GM10847 (cell line): ENCODE measurements around the gene CPT1A.

ENCODE experiments used
- POLR2A ChIP-seq: IDR thresholded peaks from 2 replicates; pipeline ENCODE4 v1.6.1; 2011; ENCODE audit not compliant: insufficient read length; ENCODE audit errors: extremely low read depth

The CPT1A gene

DNA sequence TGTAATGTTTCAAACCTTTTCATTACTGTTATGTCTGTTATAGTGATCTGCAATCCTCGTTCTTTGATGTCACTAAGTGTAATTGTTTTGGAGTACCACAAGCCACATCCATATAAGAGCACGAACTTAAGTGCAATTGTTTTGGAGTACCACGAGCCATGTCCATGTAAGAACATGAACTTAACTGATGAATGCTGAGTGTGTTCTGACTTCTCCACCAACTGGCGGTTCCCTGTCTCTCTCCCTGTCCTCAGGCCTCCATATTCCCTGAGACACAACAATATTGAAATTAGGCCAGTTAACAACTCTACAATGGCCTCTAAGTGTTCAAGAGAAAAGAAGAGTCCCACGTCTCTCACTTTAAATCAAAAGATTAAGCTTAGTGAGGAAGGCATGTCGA is 113.9 kb downstream of the CPT1A start:
- no peak for TF ChIP-seq POLR2A

DNA sequence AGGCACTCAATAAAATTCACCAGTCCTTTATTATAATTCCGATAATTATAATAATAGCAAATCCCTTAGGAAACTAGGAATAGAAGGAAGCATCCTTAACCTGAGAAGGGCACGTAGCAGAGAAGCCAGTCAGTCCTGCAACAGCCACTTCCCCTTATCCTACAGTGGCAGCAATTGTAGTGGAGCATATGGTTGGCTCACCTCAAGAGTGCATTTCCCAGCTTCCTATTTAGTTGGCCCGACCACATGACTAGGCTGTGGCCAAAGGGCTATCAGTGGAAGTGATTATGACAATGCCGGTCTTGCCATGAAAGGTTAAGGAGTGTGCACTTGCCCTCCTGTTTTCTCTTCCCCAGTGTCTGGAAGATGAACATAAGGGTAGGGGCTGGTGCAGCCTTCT is 117.4 kb downstream of the CPT1A start:
- TF ChIP-seq POLR2A = no peak

DNA sequence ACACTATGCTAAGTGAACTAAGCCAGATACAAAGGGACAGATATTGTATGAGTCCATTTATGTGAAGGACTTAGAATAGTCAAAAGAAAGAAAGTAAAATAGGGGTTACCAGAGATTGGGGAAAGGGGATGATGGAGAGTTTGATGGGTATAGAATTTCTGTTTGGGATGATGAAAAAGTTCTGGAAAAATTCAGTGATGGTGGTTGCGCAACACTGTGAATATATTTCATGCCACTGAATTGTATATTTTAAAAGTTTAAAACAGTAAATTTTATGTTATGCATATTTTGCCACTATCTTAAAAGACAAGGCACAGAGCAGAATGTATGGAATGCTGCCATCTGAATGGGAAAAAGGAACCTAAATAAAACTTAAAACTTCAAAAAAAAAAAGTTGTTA is 119.6 kb downstream of the CPT1A start:
- no peak for TF ChIP-seq POLR2A

DNA sequence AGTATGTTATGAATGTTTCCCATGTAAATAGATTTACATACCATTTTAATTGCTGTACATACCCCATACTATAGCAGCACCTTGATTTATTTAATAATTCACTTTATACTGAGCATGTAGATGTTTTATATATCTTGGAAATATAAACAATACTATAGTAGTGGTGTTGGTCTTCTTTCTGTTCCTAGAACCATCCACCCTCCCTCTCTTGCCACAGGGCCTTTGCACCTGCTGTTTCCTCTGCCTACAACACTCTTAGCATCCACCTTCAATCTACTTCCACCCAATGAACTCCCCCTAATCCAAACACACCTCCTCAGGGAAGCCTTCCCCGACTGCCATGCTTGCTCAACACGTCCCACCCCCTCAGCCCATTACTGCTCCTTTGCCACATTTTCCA is 120.6 kb downstream of the CPT1A start:
- TF ChIP-seq POLR2A = no peak

DNA sequence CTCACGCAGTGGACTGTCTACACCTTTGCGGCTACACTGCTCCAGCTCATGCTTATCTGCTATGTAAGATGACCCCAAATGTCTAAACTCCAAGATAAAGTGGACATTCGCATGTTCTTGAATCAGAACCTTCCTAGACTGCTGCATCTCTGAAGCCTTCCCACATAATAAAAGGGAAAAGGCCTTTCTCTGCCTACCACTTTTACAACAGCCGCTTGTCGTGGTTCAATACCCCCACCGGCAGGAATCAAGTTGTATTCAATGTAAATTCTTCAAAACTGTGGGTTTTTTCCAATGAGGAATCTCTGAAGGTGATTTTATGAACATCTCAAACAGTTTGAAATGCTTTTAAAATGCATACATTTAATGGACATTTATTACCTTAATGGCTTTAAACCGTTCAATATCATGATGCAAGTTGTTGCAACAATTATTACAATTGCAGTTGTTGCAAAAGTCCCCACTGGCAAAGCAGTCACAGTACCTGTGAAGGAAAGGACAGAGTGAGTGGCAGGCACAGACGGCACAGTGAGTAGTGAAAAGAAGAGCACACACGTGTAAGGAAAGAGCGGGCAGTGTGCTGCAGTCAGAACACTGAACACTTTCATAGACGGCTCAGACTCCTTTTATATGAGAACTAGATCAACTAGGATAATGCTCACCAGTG is 126.1 kb downstream of the CPT1A start:
- TF ChIP-seq POLR2A = no peak

DNA sequence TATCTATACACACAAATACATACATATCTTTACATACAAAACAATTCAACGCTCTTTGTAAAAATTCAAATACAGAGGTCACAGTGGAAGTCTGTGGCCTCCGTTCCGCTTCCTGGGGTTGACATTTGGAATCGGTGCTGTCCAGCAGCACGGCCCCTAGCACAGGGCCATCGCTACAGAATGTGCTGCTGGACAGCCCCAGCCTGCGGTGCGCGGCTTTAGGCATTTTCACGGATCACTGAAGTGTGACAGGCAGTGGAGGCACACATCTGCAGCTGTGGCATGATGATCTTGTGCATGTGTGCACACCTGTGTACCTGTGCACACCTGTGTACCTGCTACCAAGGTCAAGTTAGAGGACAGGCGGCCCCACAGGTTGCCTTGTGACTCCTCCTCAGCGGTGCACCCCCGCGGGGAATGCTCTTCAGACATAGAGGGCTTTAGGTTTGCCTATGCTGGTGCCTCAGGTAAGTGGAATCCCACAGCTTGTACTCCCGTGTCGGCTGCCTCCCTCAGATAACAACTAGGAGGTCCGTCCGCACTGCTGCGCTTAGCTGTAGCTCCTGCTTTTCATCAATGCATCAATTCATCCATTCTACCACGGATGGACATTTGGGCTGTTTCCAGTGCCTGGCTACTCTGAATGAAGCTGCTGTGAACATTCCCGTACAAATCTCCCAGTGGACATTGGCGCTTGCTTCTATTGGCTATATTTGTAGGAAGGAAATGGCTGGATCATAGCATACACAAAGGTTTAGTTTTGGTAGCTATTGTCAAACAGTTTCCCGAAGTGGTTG is 127.5 kb downstream of the CPT1A start:
- no peak for TF ChIP-seq POLR2A

DNA sequence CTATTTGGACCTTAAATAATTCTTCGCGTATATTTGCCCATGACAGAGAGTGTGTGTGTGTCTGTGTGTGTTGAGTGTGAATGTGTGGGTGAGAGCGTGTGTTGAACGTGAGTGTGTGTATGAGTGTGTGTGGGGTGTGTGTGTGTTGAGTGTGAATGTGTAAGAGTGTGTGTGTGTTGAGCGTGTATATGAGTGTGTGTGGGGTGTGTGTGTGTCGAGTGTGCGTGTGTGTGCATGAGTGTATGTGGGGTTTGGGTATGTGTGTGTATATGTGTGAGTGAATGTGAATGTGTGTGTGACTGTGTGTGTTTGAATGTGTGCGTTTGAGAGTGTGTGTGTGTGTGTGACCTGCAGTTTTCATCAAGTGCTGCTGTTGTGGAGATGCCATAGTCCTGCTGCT is 130.6 kb downstream of the CPT1A start:
- TF ChIP-seq POLR2A = no peak

DNA sequence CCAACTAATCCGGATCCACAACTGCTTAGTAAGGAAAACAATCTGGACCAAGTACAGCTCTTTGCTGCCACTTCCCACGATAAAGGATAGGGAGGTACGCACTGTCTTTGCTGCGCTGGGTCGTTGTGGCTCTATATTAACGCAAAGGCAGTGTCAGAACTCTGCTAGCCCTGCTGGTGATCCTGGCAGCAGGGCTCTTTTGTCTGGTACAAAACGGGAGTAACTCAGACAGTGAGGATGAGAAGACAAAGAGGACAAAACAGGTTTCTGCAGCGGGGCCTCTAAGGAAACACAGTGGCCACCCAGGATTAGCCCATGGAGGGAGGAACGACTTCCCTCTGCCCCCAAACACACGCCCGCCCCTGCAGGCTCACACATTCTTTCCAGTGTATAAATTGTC is 131.3 kb downstream of the CPT1A start:
- TF ChIP-seq POLR2A = no peak

DNA sequence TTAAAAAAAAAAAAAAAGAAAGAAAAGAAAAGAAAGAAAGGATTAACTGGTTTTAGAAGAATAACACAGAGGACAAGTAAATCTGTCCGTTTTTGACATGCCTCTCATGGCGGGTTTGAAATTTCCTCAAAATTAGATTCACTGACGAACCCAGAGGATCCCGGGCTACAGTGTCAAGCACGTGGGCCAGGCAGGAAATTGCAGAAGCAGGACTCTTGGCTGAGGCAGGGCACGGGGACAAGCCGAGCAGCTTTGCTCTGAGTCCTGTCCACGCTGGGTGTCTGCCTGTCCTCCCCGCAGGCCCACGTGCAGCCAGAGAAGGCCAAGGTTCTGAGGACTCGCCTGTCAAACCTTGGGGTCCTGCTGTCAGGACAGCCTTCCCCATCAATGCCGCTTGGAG is 132.7 kb downstream of the CPT1A start:
- no peak for TF ChIP-seq POLR2A

DNA sequence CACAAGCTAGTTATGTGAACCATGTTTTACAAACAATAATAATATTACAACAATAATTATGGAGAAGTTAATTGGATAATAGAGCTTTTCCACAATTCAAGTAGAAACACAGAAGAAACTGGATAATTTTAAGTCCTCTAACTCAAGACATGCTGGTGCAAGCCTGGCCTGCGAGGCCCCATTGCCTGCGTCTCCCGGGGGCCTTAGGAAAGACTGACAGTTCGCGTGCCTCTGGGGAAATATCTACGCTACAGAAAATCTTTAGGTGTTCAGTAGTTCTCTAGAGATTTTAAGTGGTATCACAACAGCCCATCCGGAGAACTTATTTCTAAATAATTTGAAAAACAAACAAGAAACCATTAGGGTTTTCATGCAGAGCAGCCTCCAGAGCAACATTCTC is 134.2 kb downstream of the CPT1A start:
- TF ChIP-seq POLR2A = no peak

DNA sequence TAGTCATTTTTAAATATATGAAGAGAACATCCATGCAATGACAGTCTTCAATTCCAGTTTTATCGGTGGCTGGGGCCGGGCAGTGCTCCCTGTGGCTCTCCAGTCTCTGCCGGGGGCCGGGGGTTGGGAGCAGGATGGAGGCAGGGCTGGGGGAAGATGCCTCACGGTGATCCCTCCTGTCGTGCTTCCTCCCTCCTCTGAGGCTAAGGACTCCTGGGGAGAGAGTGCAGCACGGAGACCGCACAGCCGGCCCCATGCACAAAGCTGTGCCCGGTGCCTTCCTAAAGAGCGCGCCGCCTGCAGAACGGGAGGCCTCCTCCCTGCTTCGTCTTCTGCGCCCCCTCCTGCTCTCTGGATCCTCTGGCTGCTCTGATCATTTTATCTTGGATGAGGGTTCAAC is 136.8 kb downstream of the CPT1A start:
- no peak for TF ChIP-seq POLR2A
